ENCODE measurements around the gene IRF8.

GRCh38 chr16:85924675-85925074, 25.7 kb downstream of the IRF8 start:
- no peak for TF ChIP-seq MAX (IDR thresholded peaks at IDR 0.05; ENCODE audit: low read depth, low read length)
- TF ChIP-seq, protein P1, sequence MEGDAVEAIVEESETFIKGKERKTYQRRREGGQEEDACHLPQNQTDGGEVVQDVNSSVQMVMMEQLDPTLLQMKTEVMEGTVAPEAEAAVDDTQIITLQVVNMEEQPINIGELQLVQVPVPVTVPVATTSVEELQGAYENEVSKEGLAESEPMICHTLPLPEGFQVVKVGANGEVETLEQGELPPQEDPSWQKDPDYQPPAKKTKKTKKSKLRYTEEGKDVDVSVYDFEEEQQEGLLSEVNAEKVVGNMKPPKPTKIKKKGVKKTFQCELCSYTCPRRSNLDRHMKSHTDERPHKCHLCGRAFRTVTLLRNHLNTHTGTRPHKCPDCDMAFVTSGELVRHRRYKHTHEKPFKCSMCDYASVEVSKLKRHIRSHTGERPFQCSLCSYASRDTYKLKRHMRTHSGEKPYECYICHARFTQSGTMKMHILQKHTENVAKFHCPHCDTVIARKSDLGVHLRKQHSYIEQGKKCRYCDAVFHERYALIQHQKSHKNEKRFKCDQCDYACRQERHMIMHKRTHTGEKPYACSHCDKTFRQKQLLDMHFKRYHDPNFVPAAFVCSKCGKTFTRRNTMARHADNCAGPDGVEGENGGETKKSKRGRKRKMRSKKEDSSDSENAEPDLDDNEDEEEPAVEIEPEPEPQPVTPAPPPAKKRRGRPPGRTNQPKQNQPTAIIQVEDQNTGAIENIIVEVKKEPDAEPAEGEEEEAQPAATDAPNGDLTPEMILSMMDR (IDR thresholded peaks at IDR 0.05; ENCODE audit: low read depth, low read length), result no peak
- TF ChIP-seq MYC (IDR thresholded peaks at IDR 0.05; ENCODE audit: low read depth, low read length), result no peak
